Nephron progenitor cell (in vitro differentiated cells): ENCODE results near the gene GMDS.

Experiments
- DNase-seq: peaks from one replicate; pipeline ENCODE4 v3.0.0; 2021
- H3K27ac Mint-ChIP-seq: 2 replicates; pipeline ENCODE4 v1.8.0; 2021; ENCODE audit warnings: mild to moderate bottlenecking, moderate library complexity, mixed read lengths
- H3K27me3 Mint-ChIP-seq: 2 replicates; pipeline ENCODE4 v1.8.0; 2021; ENCODE audit warnings: mild to moderate bottlenecking, low read depth, mixed read lengths; ENCODE audit not compliant: poor library complexity
- H3K36me3 Mint-ChIP-seq: 2 replicates; pipeline ENCODE4 v1.8.0; 2021; ENCODE audit warnings: low read depth, mixed read lengths
- H3K4me1 Mint-ChIP-seq: 2 replicates; pipeline ENCODE4 v1.8.0; 2021; ENCODE audit warnings: mixed read lengths
- H3K4me3 Mint-ChIP-seq: 2 replicates; pipeline ENCODE4 v1.8.0; 2021; ENCODE audit warnings: mild to moderate bottlenecking, moderate library complexity, mixed read lengths
- H3K9me3 Mint-ChIP-seq: 2 replicates; pipeline ENCODE4 v1.8.0; 2021; ENCODE audit warnings: mild to moderate bottlenecking, moderate library complexity, mixed read lengths
- TF ChIP-seq, protein P1 (sequence below): fragments of 200-600 bp; sonication (generic); IDR thresholded peaks from 2 replicates; pipeline ENCODE4 v1.5.0; 2021; ENCODE audit warnings: antibody characterized with exemption

Gene GMDS

DNA sequence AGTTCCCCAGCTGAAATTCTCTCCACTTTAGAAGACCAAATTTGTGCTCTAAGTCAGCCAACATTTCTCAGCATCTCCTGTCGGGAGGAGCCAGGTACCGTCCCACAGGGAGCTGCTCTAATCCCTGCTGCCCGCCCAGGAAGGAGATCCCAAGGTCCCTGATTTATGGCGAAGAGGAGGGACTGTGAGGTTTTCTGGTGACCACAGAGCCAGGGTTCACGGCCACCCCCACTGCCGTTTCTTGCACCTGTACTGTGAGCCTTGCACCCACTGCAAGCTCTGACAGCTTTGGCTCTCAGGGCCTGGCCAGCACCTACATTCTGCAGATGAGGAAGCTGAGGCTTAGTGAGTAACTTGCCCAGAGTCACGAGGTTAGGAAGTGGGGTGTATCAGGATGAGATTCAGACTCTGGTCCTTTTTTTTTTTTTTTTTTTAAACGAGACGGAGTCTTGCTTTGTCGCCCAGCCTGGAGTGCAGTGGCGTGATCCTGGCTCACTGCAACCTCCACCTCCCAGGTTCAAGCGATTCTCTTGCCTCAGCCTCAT lies 600.8 kb downstream of the GMDS start:
- TF ChIP-seq, protein P1, sequence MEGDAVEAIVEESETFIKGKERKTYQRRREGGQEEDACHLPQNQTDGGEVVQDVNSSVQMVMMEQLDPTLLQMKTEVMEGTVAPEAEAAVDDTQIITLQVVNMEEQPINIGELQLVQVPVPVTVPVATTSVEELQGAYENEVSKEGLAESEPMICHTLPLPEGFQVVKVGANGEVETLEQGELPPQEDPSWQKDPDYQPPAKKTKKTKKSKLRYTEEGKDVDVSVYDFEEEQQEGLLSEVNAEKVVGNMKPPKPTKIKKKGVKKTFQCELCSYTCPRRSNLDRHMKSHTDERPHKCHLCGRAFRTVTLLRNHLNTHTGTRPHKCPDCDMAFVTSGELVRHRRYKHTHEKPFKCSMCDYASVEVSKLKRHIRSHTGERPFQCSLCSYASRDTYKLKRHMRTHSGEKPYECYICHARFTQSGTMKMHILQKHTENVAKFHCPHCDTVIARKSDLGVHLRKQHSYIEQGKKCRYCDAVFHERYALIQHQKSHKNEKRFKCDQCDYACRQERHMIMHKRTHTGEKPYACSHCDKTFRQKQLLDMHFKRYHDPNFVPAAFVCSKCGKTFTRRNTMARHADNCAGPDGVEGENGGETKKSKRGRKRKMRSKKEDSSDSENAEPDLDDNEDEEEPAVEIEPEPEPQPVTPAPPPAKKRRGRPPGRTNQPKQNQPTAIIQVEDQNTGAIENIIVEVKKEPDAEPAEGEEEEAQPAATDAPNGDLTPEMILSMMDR = no peak
- H3K27ac Mint-ChIP-seq = peak overlapping the region; percentile 30
- no peak for DNase-seq
- peaks cover 69% of the 10 kb centered on the region for H3K4me1 Mint-ChIP-seq
- H3K27me3 Mint-ChIP-seq = peaks cover 21% of the 10 kb centered on the region
- H3K36me3 Mint-ChIP-seq = peaks cover 33% of the 10 kb centered on the region
- H3K9me3 Mint-ChIP-seq = no peaks in the 10 kb centered on the region
- H3K4me3 Mint-ChIP-seq = no peak overlapping the region

GRCh38 chr6:1643830-1644445 lies 601.5 kb downstream of the GMDS start:
- TF ChIP-seq, protein P1 = no peak
- DNase-seq = no peak
- Mint-ChIP-seq H3K27ac (peak overlapping the region; percentile 30), H3K4me3 (no peak overlapping the region), H3K36me3 (peaks cover 36% of the 10 kb centered on the region), H3K4me1 (peaks cover 64% of the 10 kb centered on the region), H3K27me3 (peaks cover 21% of the 10 kb centered on the region), H3K9me3 (no peaks in the 10 kb centered on the region)

DNA sequence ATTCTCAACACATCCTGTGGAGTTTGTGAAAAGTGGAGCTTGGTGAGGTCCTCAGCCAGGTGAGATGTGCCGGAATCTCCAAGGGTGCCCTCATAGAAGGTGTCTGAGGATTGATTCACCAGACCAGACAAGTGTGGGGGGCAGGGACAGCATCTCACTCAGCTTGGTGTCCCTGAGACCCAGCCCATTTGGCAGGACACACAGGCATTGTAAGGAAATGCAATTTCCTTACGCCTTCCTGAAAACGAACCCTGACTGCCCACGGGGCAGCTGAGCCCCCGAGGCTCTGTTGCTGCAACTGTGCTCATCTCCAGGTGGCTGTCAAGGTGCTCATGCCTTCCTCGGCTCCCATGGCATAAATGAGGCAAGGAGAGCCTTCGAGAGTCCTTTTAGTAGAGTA lies 602.3 kb downstream of the GMDS start:
- Mint-ChIP-seq H3K9me3 (no peaks in the 10 kb centered on the region), H3K36me3 (peaks cover 40% of the 10 kb centered on the region), H3K4me1 (peaks cover 56% of the 10 kb centered on the region), H3K27ac (peak overlapping the region; percentile 33), H3K27me3 (peaks cover 21% of the 10 kb centered on the region), H3K4me3 (no peak overlapping the region)
- TF ChIP-seq, protein P1 = no peak
- DNase-seq = no peak

DNA sequence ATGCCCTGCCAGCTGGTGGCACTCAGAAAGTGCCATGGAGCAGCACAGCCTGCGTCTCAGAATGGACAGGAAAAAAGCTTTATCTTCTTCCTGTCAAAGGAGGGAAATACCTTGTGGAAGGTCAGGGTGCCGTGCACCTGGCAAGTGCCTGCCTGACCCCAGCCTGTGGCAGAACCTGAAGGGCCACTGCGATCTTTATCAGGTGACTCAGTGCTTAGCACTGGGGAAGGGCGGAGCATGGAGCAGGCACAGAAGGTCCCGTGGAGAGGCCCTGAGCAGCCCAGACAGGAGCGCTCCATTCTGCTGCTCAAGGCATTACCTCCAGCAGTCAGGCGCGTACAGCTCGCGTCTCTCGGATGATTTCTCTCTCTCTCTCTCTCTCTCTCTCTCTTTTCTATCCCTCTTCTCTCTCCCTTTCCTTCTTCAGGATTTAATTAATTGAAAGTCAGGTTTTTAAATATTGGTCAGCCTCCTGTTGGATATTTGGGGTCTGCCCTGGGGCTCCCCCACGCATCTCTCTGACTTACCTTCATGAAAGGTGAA lies 604.0 kb downstream of the GMDS start:
- Mint-ChIP-seq H3K36me3 (peaks cover 46% of the 10 kb centered on the region), H3K27ac (no peak overlapping the region), H3K4me3 (no peak overlapping the region), H3K9me3 (no peaks in the 10 kb centered on the region), H3K27me3 (peaks cover 16% of the 10 kb centered on the region), H3K4me1 (peaks cover 60% of the 10 kb centered on the region)
- DNase-seq = no peak
- TF ChIP-seq, protein P1 = no peak

DNA sequence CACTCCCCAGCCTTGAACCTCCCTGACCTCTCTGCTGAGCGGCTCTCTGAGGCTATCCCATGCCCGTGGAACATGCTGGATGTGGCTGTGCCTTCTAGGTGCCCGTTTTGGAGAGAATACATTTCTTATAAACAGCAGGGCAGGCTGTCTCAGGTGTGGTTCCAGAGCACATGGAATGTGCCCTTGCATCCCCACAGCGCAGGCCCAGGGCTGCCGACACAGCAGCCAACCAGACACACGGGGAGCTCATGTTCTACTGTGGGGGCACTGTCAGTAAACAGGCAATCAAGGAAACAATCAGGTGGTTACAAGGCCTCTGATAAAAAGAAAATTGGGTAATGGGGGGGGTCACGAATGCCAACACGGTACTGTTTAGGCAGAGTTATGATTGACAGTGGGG lies 604.9 kb downstream of the GMDS start:
- Mint-ChIP-seq H3K27ac (no peak overlapping the region), H3K36me3 (peaks cover 51% of the 10 kb centered on the region), H3K4me1 (peaks cover 61% of the 10 kb centered on the region), H3K4me3 (no peak overlapping the region), H3K27me3 (peaks cover 16% of the 10 kb centered on the region), H3K9me3 (no peaks in the 10 kb centered on the region)
- DNase-seq = no peak
- TF ChIP-seq, protein P1 = no peak

DNA sequence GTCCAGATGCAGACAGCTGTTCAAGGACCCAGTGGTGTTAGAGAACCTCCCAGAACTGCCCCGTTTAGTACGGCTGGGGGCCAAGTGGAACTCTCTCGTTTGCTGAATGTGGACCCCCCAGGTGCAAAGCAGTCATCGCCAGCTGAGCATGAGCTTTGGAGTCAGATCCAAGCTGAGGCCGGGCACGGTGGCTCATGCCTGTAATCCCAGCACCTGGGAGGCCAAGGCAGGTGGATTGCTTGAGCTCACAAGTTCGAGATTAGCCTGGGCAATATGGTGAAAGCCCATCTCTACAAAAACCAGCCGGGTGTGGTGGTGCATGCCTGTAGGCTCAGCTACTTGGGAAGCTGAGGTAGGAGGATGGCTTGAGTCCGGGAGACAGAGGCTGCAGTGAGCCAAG lies 606.0 kb downstream of the GMDS start:
- H3K4me3 Mint-ChIP-seq = no peak overlapping the region
- no peak overlapping the region for H3K27ac Mint-ChIP-seq
- peaks cover 65% of the 10 kb centered on the region for H3K4me1 Mint-ChIP-seq
- H3K9me3 Mint-ChIP-seq = no peaks in the 10 kb centered on the region
- TF ChIP-seq, protein P1 = no peak
- H3K27me3 Mint-ChIP-seq = peaks cover 12% of the 10 kb centered on the region
- no peak for DNase-seq
- peaks cover 50% of the 10 kb centered on the region for H3K36me3 Mint-ChIP-seq
